ENCODE measurements around the gene RENBP. TPM values are rescaled to one million over a fixed set of nuclear protein-coding genes. Genes with fewer than 3 reads are reported as not detected.

Gene RENBP
- polyA plus RNA-seq, 3 donors from 2014 or later, result 0.93 to 3.1 TPM; not detected in 1

- peaks cover 4 to 11% (median 11%) of the 10 kb centered on the region in 3 donors for H3K27me3 Mint-ChIP-seq (ENCODE audit: low read depth in 3 of 3)
- H3K4me1 Mint-ChIP-seq, result peaks cover 36 to 43% of the 10 kb centered on the region in 2 donors
- H3K4me3 Mint-ChIP-seq, result peak overlapping the region; percentile 29 to 76 (median 48)
- DNase-seq, result peak; percentile 58 to 60 (median 60)
- no peaks in the 10 kb centered on the region for H3K9me3 Mint-ChIP-seq
- H3K27ac Mint-ChIP-seq, result peak overlapping the region in 4 of 6 donors; percentile 7 to 81 (median 68)
- H3K36me3 Mint-ChIP-seq, result no peaks in the 10 kb centered on the region
Measured at GRCh38 chrX:153900831-153901752, 43.4 kb downstream of the RENBP start.

GRCh38 chrX:153897899-153898298 lies 46.5 kb downstream of the RENBP start:
- Mint-ChIP-seq H3K4me3 (no peak overlapping the region), H3K27ac (no peak overlapping the region), H3K36me3 (no peaks in the 10 kb centered on the region), H3K9me3 (no peaks in the 10 kb centered on the region), H3K4me1 (peaks cover 15 to 19% of the 10 kb centered on the region in 2 donors), H3K27me3 (ENCODE audit: low read depth in 3 of 3) (peaks cover 1 to 16% (median 4%) of the 10 kb centered on the region in 3 donors)
- DNase-seq, result no peak

GRCh38 chrX:153889123-153889522 lies 55.3 kb downstream of the RENBP start:
- Mint-ChIP-seq H3K27ac (no peak overlapping the region), H3K4me1 (peaks cover 0 to 4% of the 10 kb centered on the region in 2 donors), H3K4me3 (no peak overlapping the region), H3K36me3 (peaks cover 0 to 4% (median 0%) of the 10 kb centered on the region in 3 donors), H3K27me3 (ENCODE audit: low read depth in 3 of 3) (peaks cover 9 to 31% (median 12%) of the 10 kb centered on the region in 3 donors), H3K9me3 (no peaks in the 10 kb centered on the region)
- no peak for DNase-seq

- Mint-ChIP-seq H3K27me3 (ENCODE audit: low read depth in 3 of 3) (peaks cover 9 to 23% (median 13%) of the 10 kb centered on the region in 3 donors), H3K4me1 (peaks cover 0 to 4% of the 10 kb centered on the region in 2 donors), H3K9me3 (no peaks in the 10 kb centered on the region), H3K36me3 (peaks cover 0 to 4% (median 0%) of the 10 kb centered on the region in 3 donors), H3K27ac (no peak overlapping the region), H3K4me3 (no peak overlapping the region)
- DNase-seq, result no peak
Measured at GRCh38 chrX:153888344-153888743, 56.1 kb downstream of the RENBP start.

- peaks cover 0 to 4% of the 10 kb centered on the region in 2 donors for H3K4me1 Mint-ChIP-seq
- H3K9me3 Mint-ChIP-seq, result no peaks in the 10 kb centered on the region
- no peak for DNase-seq
- H3K27ac Mint-ChIP-seq, result no peak overlapping the region
- H3K36me3 Mint-ChIP-seq, result peaks cover 0 to 4% (median 0%) of the 10 kb centered on the region in 3 donors
- peak overlapping the region in 3 of 5 donors; percentile 18 to 44 (median 21) for H3K4me3 Mint-ChIP-seq
- H3K27me3 Mint-ChIP-seq (ENCODE audit: low read depth in 3 of 3), result peaks cover 9 to 19% (median 13%) of the 10 kb centered on the region in 3 donors
Measured at GRCh38 chrX:153887385-153887784, 57.1 kb downstream of the RENBP start.

DNA sequence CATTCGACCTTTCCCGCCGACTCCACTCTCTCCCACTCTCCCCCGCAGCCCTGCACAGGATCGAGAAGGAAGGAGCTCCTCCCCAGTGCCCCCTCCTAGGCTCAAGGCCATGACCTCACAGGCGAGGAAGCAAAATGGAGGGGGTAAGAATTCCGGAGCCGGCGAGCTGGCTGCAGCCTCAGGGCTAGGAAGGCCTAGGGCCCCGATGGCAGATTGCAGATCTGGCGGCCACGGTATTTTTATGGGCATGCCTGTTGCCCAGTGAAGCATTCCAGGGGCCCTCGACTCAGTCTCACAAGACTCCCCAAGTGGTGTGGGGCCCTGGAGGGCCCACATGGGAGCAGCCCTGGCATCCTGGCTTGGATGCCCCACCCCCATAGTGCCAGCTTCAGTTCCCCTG lies 57.5 kb downstream of the RENBP start:
- Mint-ChIP-seq H3K9me3 (no peaks in the 10 kb centered on the region), H3K36me3 (peaks cover 0 to 4% (median 0%) of the 10 kb centered on the region in 3 donors), H3K27ac (no peak overlapping the region), H3K4me1 (peaks cover 0 to 4% of the 10 kb centered on the region in 2 donors), H3K27me3 (ENCODE audit: low read depth in 3 of 3) (peaks cover 9 to 15% (median 13%) of the 10 kb centered on the region in 3 donors), H3K4me3 (peak overlapping the region in 1 of 5 donors; percentile 29)
- DNase-seq, result no peak

DNA sequence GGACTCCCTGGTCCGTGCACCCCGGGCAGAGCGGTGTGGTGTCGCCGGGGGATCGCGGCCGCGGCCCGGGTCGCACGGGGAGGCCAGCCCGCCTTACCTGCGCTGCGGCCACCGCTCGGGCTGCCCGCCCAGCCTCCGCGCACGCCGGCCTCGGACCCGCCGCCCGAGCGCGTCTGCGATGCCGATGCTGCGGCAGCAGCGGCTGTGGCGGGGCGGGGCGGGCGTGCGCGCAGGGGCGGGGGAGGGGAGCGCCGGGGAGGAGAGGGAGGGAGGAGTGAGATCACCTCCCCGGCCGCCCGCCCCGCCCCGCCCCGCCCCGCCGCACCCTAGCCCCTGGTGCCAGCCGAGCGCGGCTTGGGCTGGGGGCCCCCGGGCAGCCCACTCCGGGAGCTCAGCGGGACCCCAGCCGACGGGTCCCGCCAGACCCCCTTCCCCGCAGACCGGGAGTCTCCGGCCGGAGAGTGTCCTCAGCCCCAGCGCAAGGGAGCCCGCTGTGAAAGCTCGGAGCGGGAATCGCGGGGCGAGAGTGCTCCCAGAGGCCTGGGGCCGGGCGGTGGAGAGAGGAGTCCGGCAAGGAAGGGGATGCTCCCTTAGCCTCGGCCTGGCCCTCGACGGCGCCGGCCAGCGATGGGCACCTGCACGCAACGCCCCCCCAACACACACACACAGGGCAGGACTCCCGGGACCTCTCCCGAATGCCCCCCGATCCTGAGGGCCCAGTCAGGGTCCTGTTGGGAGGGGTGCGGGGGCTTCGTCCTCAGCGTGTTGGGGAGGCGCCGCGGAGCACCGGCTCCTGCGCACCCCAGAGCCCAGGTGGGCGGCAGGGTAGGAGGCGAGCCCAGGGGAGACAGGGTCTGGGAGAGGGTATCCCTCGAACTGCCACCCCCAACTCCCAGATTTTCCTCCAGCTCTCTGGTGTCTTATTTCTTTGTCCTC lies 58.2 kb downstream of the RENBP start, which contains the start of gene L1CAM:
TSS of gene L1CAM (minus strand) at position 206 of the 936 bp plus-strand sequence. CDS start 10,337 bp downstream, outside the sequence.
- peak within 1 kb of the TSS in 3 of 5 donors; percentile 23 to 29 (median 29) for H3K4me3 Mint-ChIP-seq
- no peak within 1 kb of the TSS for H3K27ac Mint-ChIP-seq
- DNase-seq, result no peak
- no peaks in the 10 kb centered on the region for H3K9me3 Mint-ChIP-seq
- H3K36me3 Mint-ChIP-seq, result peaks cover 0 to 4% (median 0%) of the 10 kb centered on the region in 3 donors
- peaks cover 9 to 14% (median 12%) of the 10 kb centered on the region in 3 donors for H3K27me3 Mint-ChIP-seq (ENCODE audit: low read depth in 3 of 3)
- peaks cover 0 to 4% of the 10 kb centered on the region in 2 donors for H3K4me1 Mint-ChIP-seq

Other genes starting within 250 kb of the RENBP start
- 100 to 1,000 TPM; 367 to 491 (median 373) TPM for gene BCAP31, start 220.3 kb downstream of the RENBP start, polyA plus RNA-seq
- gene ABCD1, start 219.8 kb downstream of the RENBP start, polyA plus RNA-seq, result 1 to 10 TPM; 1.7 to 3.2 (median 2.0) TPM
- gene PLXNB3, start 180.4 kb downstream of the RENBP start, polyA plus RNA-seq, result not detected
- gene SRPK3, start 163.6 kb downstream of the RENBP start, polyA plus RNA-seq, result not detected
- gene IDH3G, start 150.3 kb downstream of the RENBP start, polyA plus RNA-seq, result 100 to 1,000 TPM in 2 of 3 donors, 10 to 100 TPM in 1; 95.6 to 131 (median 118) TPM
- gene SSR4, start 150.0 kb downstream of the RENBP start, polyA plus RNA-seq, result 100 to 1,000 TPM; 535 to 803 (median 726) TPM
- gene PDZD4, start 114.1 kb downstream of the RENBP start, polyA plus RNA-seq, result 10 to 100 TPM in 1 of 3 donors, 1 to 10 TPM in 1, under 1 TPM in 1; 0.93 to 11.4 (median 6.1) TPM
- gene L1CAM, start 58.5 kb downstream of the RENBP start, polyA plus RNA-seq, result not detected
- gene AVPR2, start 40.0 kb downstream of the RENBP start, polyA plus RNA-seq, result not detected
- gene ARHGAP4, start 18.4 kb downstream of the RENBP start, polyA plus RNA-seq, result 100 to 1,000 TPM in 1 of 3 donors, 10 to 100 TPM in 2; 54.6 to 122 (median 75.7) TPM
- gene NAA10, start 9.6 kb downstream of the RENBP start, polyA plus RNA-seq, result 100 to 1,000 TPM in 2 of 3 donors, 10 to 100 TPM in 1; 70.6 to 126 (median 104) TPM
- gene HCFC1, start 27.2 kb upstream of the RENBP start, polyA plus RNA-seq, result 10 to 100 TPM in 1 of 3 donors, 1 to 10 TPM in 2; 1.0 to 14.6 (median 2.9) TPM
- 10 to 100 TPM in 1 of 3 donors, 1 to 10 TPM in 2; 4.1 to 17.5 (median 5.2) TPM for gene TMEM187, start 28.1 kb upstream of the RENBP start, polyA plus RNA-seq
- gene IRAK1, start 75.3 kb upstream of the RENBP start, polyA plus RNA-seq, result 10 to 100 TPM; 39.0 to 81.9 (median 46.6) TPM
- 10 to 100 TPM; 11.4 to 31.5 (median 18.3) TPM for gene MECP2, start 153.1 kb upstream of the RENBP start, polyA plus RNA-seq
- gene OPN1LW, start 199.6 kb upstream of the RENBP start, polyA plus RNA-seq, result not detected
- gene OPN1MW, start 238.0 kb upstream of the RENBP start, polyA plus RNA-seq, result not detected

Measured in immature natural killer cell (primary cell).